GM19238 (cell line): ENCODE measurements around the gene TREM1.
"Not testable (repeated sequence)": the region's sequence is repeated elsewhere in the genome, so short reads cannot be mapped to it uniquely, and the experiment has no call there.

Experiments
- DNase-seq: peaks from one replicate; pipeline ENCODE4 v3.0.0; 2011; ENCODE audit warnings: low spot score; ENCODE audit not compliant: insufficient read length

The TREM1 gene

GRCh38 chr6:41262401-41262800 is 24.1 kb downstream of the TREM1 start:
- DNase-seq = no peak

- no peak for DNase-seq
These were observed 28.3 kb downstream of the TREM1 start for GRCh38 chr6:41258196-41258493.

- DNase-seq = no peak
These were observed 28.9 kb downstream of the TREM1 start for GRCh38 chr6:41257369-41258195.

GRCh38 chr6:41256383-41256782 is 30.1 kb downstream of the TREM1 start:
- no peak for DNase-seq

- DNase-seq = no peak
These were observed 30.7 kb downstream of the TREM1 start for GRCh38 chr6:41255638-41256246.

GRCh38 chr6:41255110-41255509 is 31.4 kb downstream of the TREM1 start:
- no peak for DNase-seq

GRCh38 chr6:41252401-41253169 is 33.9 kb downstream of the TREM1 start:
- no peak for DNase-seq

- no peak for DNase-seq
These were observed 38.4 kb downstream of the TREM1 start for GRCh38 chr6:41247882-41248705.

GRCh38 chr6:41247288-41247865 is 39.1 kb downstream of the TREM1 start:
- DNase-seq = no peak

GRCh38 chr6:41246529-41246928 is 40.0 kb downstream of the TREM1 start:
- not testable (repeated sequence) for DNase-seq

- no peak for DNase-seq
These were observed 46.9 kb downstream of the TREM1 start for GRCh38 chr6:41239467-41240159.

GRCh38 chr6:41237128-41237527 is 49.4 kb downstream of the TREM1 start:
- DNase-seq = no peak

- DNase-seq = no peak
These were observed 50.2 kb downstream of the TREM1 start for GRCh38 chr6:41236276-41236675.

- DNase-seq = no peak
These were observed 53.8 kb downstream of the TREM1 start for GRCh38 chr6:41232667-41233066.

- no peak for DNase-seq
These were observed 55.2 kb downstream of the TREM1 start for GRCh38 chr6:41231246-41231645.

- no peak for DNase-seq
These were observed 56.8 kb downstream of the TREM1 start for GRCh38 chr6:41229721-41230120.

GRCh38 chr6:41228616-41229015 is 57.9 kb downstream of the TREM1 start:
- DNase-seq = no peak

- no peak for DNase-seq
These were observed 58.4 kb downstream of the TREM1 start, which contains the start of gene TREML4 for GRCh38 chr6:41228096-41228495. Gene TREML4, plus strand, starts transcription at chr6:41228349. Its CDS starts 79 bp downstream, at chr6:41228428.

- no peak for DNase-seq
These were observed 59.7 kb downstream of the TREM1 start for GRCh38 chr6:41226752-41227151.

- DNase-seq = no peak
These were observed 61.7 kb downstream of the TREM1 start for GRCh38 chr6:41224800-41225199.
